Caco-2 (cell line): ENCODE results near the gene ADGRF5. TPM values are rescaled to one million over a fixed set of nuclear protein-coding genes. Genes with fewer than 3 reads are reported as not detected.

Experiments
- BruUV-seq: library from RNA; stranded (reverse); fragments of 400-500 nt; replicated peaks from 2 replicates; lab custom pipeline; 2021; lab: Mats Ljungman, UMichigan
- CTCF ChIA-PET: fragments of 300-600 bp; sonication (Branson Sonifier 250); formaldehyde crosslinking; loops from one replicate; lab custom pipeline; 2022; ENCODE audit warnings: antibody characterized with exemption; lab: Charles Lee
- POLR2A ChIA-PET: fragments of 300-600 bp; sonication (Branson Sonifier 250); formaldehyde crosslinking; loops from one replicate; lab custom pipeline; 2022; ENCODE audit warnings: antibody characterized with exemption; lab: Charles Lee
- DNase-seq, 2 experiments: peaks; one replicate each; pipeline versions ENCODE4 v3.0.0 to v3.0.0-alpha.2; 2020 to 2022
- H3K27me3 ChIP-seq: replicated peaks from 2 replicates; pipeline ENCODE4 v1.6.0; 2011; ENCODE audit warnings: low read length; ENCODE audit not compliant: control insufficient read depth, insufficient read depth
- H3K36me3 ChIP-seq: 2 replicates; pipeline ENCODE4 v1.5.1; 2011; ENCODE audit warnings: low read length; ENCODE audit not compliant: control insufficient read depth, insufficient read depth
- H3K4me1 ChIP-seq: fragments of 250-450 bp; sonication (Bioruptor Pico); 2 replicates; pipeline ENCODE4 v1.5.1; 2020; ENCODE audit warnings: mild to moderate bottlenecking
- H3K4me3 ChIP-seq: 2 replicates; pipeline ENCODE4 v1.5.1; 2011; ENCODE audit warnings: low read depth, mild to moderate bottlenecking, control low read depth, low read length
- H3K9me3 ChIP-seq: fragments of 250-450 bp; sonication (Bioruptor Pico); 2 replicates; pipeline ENCODE4 v1.5.1; 2020; ENCODE audit warnings: mild to moderate bottlenecking, moderate library complexity
- H3K27ac Mint-ChIP-seq: one replicate; pipeline ENCODE4 v1.8.0; 2022; ENCODE audit warnings: mixed read lengths; ENCODE audit not compliant: unreplicated experiment
- H3K27me3 Mint-ChIP-seq: one replicate; pipeline ENCODE4 v1.8.0; 2022; ENCODE audit warnings: mixed read lengths; ENCODE audit not compliant: insufficient read depth, unreplicated experiment
- H3K36me3 Mint-ChIP-seq: one replicate; pipeline ENCODE4 v1.8.0; 2022; ENCODE audit warnings: mild to moderate bottlenecking, mixed read lengths; ENCODE audit not compliant: insufficient read depth, unreplicated experiment
- H3K4me1 Mint-ChIP-seq: one replicate; pipeline ENCODE4 v1.8.0; 2022; ENCODE audit warnings: low read depth, mixed read lengths; ENCODE audit not compliant: unreplicated experiment
- H3K4me3 Mint-ChIP-seq: one replicate; pipeline ENCODE4 v1.8.0; 2022; ENCODE audit warnings: mild to moderate bottlenecking, moderate library complexity, mixed read lengths; ENCODE audit not compliant: unreplicated experiment
- H3K9me3 Mint-ChIP-seq: one replicate; pipeline ENCODE4 v1.8.0; 2022; ENCODE audit warnings: mixed read lengths; ENCODE audit not compliant: unreplicated experiment
- CTCF ChIP-seq, 2 experiments: fragments of 200-600 bp in 1 of 2; IDR thresholded peaks; 1 replicate in 1 of 2; 2 replicates in 1 of 2; pipeline versions ENCODE4 v1.5.1 to v1.8.0; 2011 to 2022; ENCODE audit warnings: antibody characterized with exemption in 1 of 2, control low read depth in 1 of 2, inconsistent platforms in 1 of 2, low read depth in 1 of 2, low read length in 1 of 2, mild to moderate bottlenecking in 1 of 2, moderate library complexity in 1 of 2; ENCODE audit not compliant: insufficient read depth in 1 of 2, severe bottlenecking in 1 of 2, unreplicated experiment in 1 of 2
- intact Hi-C: fragments of 100-400 bp; cut with micrococcal nuclease; formaldehyde crosslinking; loops from one replicate; pipeline ENCODE4 v1.10.0; 2022; ENCODE audit not compliant: unreplicated experiment
- total RNA-seq: library from RNA; stranded (reverse); gene quantifications from 2 replicates; pipeline ENCODE4 v1.2.3, GENCODE V29; 2022

The ADGRF5 gene
- total RNA-seq, 1 experiment from 2014 or later, result not detected

GRCh38 chr6:46888578-46888977 is 33.2 kb downstream of the ADGRF5 start:
- no peaks in the 10 kb centered on the region for H3K36me3 ChIP-seq
- BruUV-seq, result no TSS peak
- H3K4me3 Mint-ChIP-seq, result no peak overlapping the region
- H3K4me3 ChIP-seq, result no peak overlapping the region
- no peaks in the 10 kb centered on the region for H3K27me3 Mint-ChIP-seq
- no peak overlapping the region for H3K27ac Mint-ChIP-seq
- no peaks in the 10 kb centered on the region for H3K9me3 ChIP-seq
- CTCF ChIA-PET, result no interaction called here
- no peak for DNase-seq
- H3K4me1 Mint-ChIP-seq, result peaks cover 1% of the 10 kb centered on the region
- H3K27me3 ChIP-seq, result no peaks in the 10 kb centered on the region
- no peak for TF ChIP-seq CTCF (IDR thresholded peaks at IDR 0.05; ENCODE audit: insufficient read depth in 1 of 2, low read depth in 1 of 2, low read length in 1 of 2, severe bottlenecking in 1 of 2, unreplicated experiment in 1 of 2)
- no peaks in the 10 kb centered on the region for H3K36me3 Mint-ChIP-seq
- POLR2A ChIA-PET, result no interaction called here
- no peaks in the 10 kb centered on the region for H3K9me3 Mint-ChIP-seq
- intact Hi-C loops, result no loop called here
- H3K4me1 ChIP-seq, result peaks cover 1% of the 10 kb centered on the region

GRCh38 chr6:46888031-46888430 is 33.7 kb downstream of the ADGRF5 start:
- Histone ChIP-seq H3K27me3 (no peaks in the 10 kb centered on the region), H3K9me3 (no peaks in the 10 kb centered on the region), H3K4me1 (no peaks in the 10 kb centered on the region), H3K4me3 (no peak overlapping the region), H3K36me3 (no peaks in the 10 kb centered on the region)
- H3K4me3 Mint-ChIP-seq, result no peak overlapping the region
- H3K4me1 Mint-ChIP-seq, result no peaks in the 10 kb centered on the region
- intact Hi-C loops, result no loop called here
- no peak overlapping the region for H3K27ac Mint-ChIP-seq
- CTCF ChIA-PET, result no interaction called here
- H3K36me3 Mint-ChIP-seq, result no peaks in the 10 kb centered on the region
- no peak for DNase-seq
- BruUV-seq, result no TSS peak
- no peaks in the 10 kb centered on the region for H3K27me3 Mint-ChIP-seq
- no peak for TF ChIP-seq CTCF (IDR thresholded peaks at IDR 0.05; ENCODE audit: insufficient read depth in 1 of 2, low read depth in 1 of 2, low read length in 1 of 2, severe bottlenecking in 1 of 2, unreplicated experiment in 1 of 2)
- POLR2A ChIA-PET, result no interaction called here
- H3K9me3 Mint-ChIP-seq, result no peaks in the 10 kb centered on the region

GRCh38 chr6:46882645-46883044 is 39.1 kb downstream of the ADGRF5 start:
- Histone ChIP-seq H3K9me3 (no peaks in the 10 kb centered on the region), H3K4me3 (no peak overlapping the region), H3K36me3 (no peaks in the 10 kb centered on the region), H3K4me1 (no peaks in the 10 kb centered on the region), H3K27me3 (no peaks in the 10 kb centered on the region)
- intact Hi-C loops, result no loop called here
- H3K27ac Mint-ChIP-seq, result no peak overlapping the region
- DNase-seq, result no peak
- H3K4me3 Mint-ChIP-seq, result no peak overlapping the region
- CTCF ChIA-PET, result no interaction called here
- POLR2A ChIA-PET, result interaction anchor here (0.5 kb wide), 1 partner anchor 101 kb away, joined by 3 read pairs; no protein-coding TSS in a partner anchor
- no peaks in the 10 kb centered on the region for H3K4me1 Mint-ChIP-seq
- H3K27me3 Mint-ChIP-seq, result peaks cover 4% of the 10 kb centered on the region
- no TSS peak for BruUV-seq
- no peak for TF ChIP-seq CTCF (IDR thresholded peaks at IDR 0.05; ENCODE audit: insufficient read depth in 1 of 2, low read depth in 1 of 2, low read length in 1 of 2, severe bottlenecking in 1 of 2, unreplicated experiment in 1 of 2)
- no peaks in the 10 kb centered on the region for H3K9me3 Mint-ChIP-seq
- no peaks in the 10 kb centered on the region for H3K36me3 Mint-ChIP-seq
